ENCODE results near the gene ACTBL2. TPM values are rescaled to one million over a fixed set of nuclear protein-coding genes. Genes with fewer than 3 reads are reported as not detected.
"Not testable (repeated sequence)": the region's sequence is repeated elsewhere in the genome, so short reads cannot be mapped to it uniquely, and the experiment has no call there.

Gene ACTBL2
- total and polyA plus RNA-seq, 3 experiments from 2014 or later, result not detected

GRCh38 chr5:57460056-57460455, 22.6 kb downstream of the ACTBL2 start:
- H3K9me3 ChIP-seq (ENCODE audit: low read length); H3K4me1 ChIP-seq (ENCODE audit: insufficient read depth, low read length); H3K27me3 Mint-ChIP-seq; H3K9me3 Mint-ChIP-seq; H3K4me3 ChIP-seq (ENCODE audit: low read length); POLR2A ChIA-PET; H3K4me3 Mint-ChIP-seq; H3K27ac Mint-ChIP-seq; H3K4me1 Mint-ChIP-seq; H3K36me3 Mint-ChIP-seq; H3K36me3 ChIP-seq (ENCODE audit: insufficient read depth, low read length); DNase-seq; CTCF ChIA-PET; H3K27me3 ChIP-seq (ENCODE audit: insufficient read depth, low read length, poor library complexity, severe bottlenecking); H3K27ac ChIP-seq (ENCODE audit: low read depth, low read length): not testable (repeated sequence)

GRCh38 chr5:57458443-57458842, 24.2 kb downstream of the ACTBL2 start:
- Mint-ChIP-seq H3K4me3 (no peak overlapping the region), H3K27me3 (no peaks in the 10 kb centered on the region), H3K27ac (no peak overlapping the region), H3K9me3 (peaks cover 0 to 5% (median 0%) of the 10 kb centered on the region in 5 donors), H3K4me1 (no peaks in the 10 kb centered on the region), H3K36me3 (no peaks in the 10 kb centered on the region)
- H3K27ac ChIP-seq (ENCODE audit: low read depth, low read length), result no peak overlapping the region
- no peaks in the 10 kb centered on the region for H3K4me1 ChIP-seq (ENCODE audit: insufficient read depth, low read length)
- ChIA-PET POLR2A (no interaction called here), CTCF (no interaction called here)
- DNase-seq, result no peak
- no peaks in the 10 kb centered on the region for H3K36me3 ChIP-seq (ENCODE audit: insufficient read depth, low read length)
- no peak overlapping the region for H3K4me3 ChIP-seq (ENCODE audit: low read length)
- no peaks in the 10 kb centered on the region for H3K9me3 ChIP-seq (ENCODE audit: low read length)
- no peaks in the 10 kb centered on the region for H3K27me3 ChIP-seq (ENCODE audit: insufficient read depth, low read length, poor library complexity, severe bottlenecking)

- no peaks in the 10 kb centered on the region for H3K4me1 Mint-ChIP-seq
- H3K27ac Mint-ChIP-seq, result no peak overlapping the region
- no peaks in the 10 kb centered on the region for H3K36me3 Mint-ChIP-seq
- Histone ChIP-seq H3K4me3 (ENCODE audit: low read length) (no peak overlapping the region), H3K36me3 (ENCODE audit: insufficient read depth, low read length) (no peaks in the 10 kb centered on the region), H3K9me3 (ENCODE audit: low read length) (no peaks in the 10 kb centered on the region), H3K4me1 (ENCODE audit: insufficient read depth, low read length) (no peaks in the 10 kb centered on the region), H3K27me3 (ENCODE audit: insufficient read depth, low read length, poor library complexity, severe bottlenecking) (no peaks in the 10 kb centered on the region), H3K27ac (ENCODE audit: low read depth, low read length) (no peak overlapping the region)
- DNase-seq, result no peak
- ChIA-PET CTCF (no interaction called here), POLR2A (no interaction called here)
- H3K27me3 Mint-ChIP-seq, result peaks cover 0 to 2% of the 10 kb centered on the region in 2 donors
- H3K9me3 Mint-ChIP-seq, result peaks cover 0 to 5% (median 0%) of the 10 kb centered on the region in 5 donors
- H3K4me3 Mint-ChIP-seq, result no peak overlapping the region
These were observed 26.0 kb downstream of the ACTBL2 start for GRCh38 chr5:57456531-57457135.

GRCh38 chr5:57455511-57456455, 26.8 kb downstream of the ACTBL2 start:
- Mint-ChIP-seq H3K9me3 (peaks cover 0 to 2% (median 0%) of the 10 kb centered on the region in 5 donors), H3K27me3 (peaks cover under 1 to 3% of the 10 kb centered on the region in 2 donors)
- H3K27ac ChIP-seq (ENCODE audit: low read depth, low read length), result no peak overlapping the region

GRCh38 chr5:57454896-57455295, 27.7 kb downstream of the ACTBL2 start:
- H3K27ac ChIP-seq (ENCODE audit: low read depth, low read length), result no peak overlapping the region
- DNase-seq, result no peak
- peaks cover 5 to 9% of the 10 kb centered on the region in 2 donors for H3K27me3 Mint-ChIP-seq
- H3K36me3 Mint-ChIP-seq, result peaks cover 0 to 1% (median 0%) of the 10 kb centered on the region in 3 donors
- H3K4me1 Mint-ChIP-seq, result no peaks in the 10 kb centered on the region
- H3K27me3 ChIP-seq (ENCODE audit: insufficient read depth, low read length, poor library complexity, severe bottlenecking), result no peaks in the 10 kb centered on the region
- no peaks in the 10 kb centered on the region for H3K36me3 ChIP-seq (ENCODE audit: insufficient read depth, low read length)
- ChIA-PET POLR2A (no interaction called here), CTCF (no interaction called here)
- no peaks in the 10 kb centered on the region for H3K9me3 ChIP-seq (ENCODE audit: low read length)
- peaks cover 0 to 2% (median 0%) of the 10 kb centered on the region in 5 donors for H3K9me3 Mint-ChIP-seq
- H3K4me3 Mint-ChIP-seq, result no peak overlapping the region
- no peak overlapping the region for H3K4me3 ChIP-seq (ENCODE audit: low read length)
- no peak overlapping the region for H3K27ac Mint-ChIP-seq
- H3K4me1 ChIP-seq (ENCODE audit: insufficient read depth, low read length), result peaks cover 4% of the 10 kb centered on the region

More at GRCh38 chr5:57455511-57456455, 26.8 kb downstream of the ACTBL2 start:
- Histone ChIP-seq H3K27me3 (ENCODE audit: insufficient read depth, low read length, poor library complexity, severe bottlenecking) (no peaks in the 10 kb centered on the region), H3K36me3 (ENCODE audit: insufficient read depth, low read length) (no peaks in the 10 kb centered on the region), H3K4me3 (ENCODE audit: low read length) (no peak overlapping the region), H3K4me1 (ENCODE audit: insufficient read depth, low read length) (peaks cover 4% of the 10 kb centered on the region), H3K9me3 (ENCODE audit: low read length) (no peaks in the 10 kb centered on the region)
- ChIA-PET CTCF (no interaction called here), POLR2A (no interaction called here)
- H3K4me3 Mint-ChIP-seq, result no peak overlapping the region
- H3K27ac Mint-ChIP-seq, result no peak overlapping the region
- H3K4me1 Mint-ChIP-seq, result no peaks in the 10 kb centered on the region
- H3K36me3 Mint-ChIP-seq, result no peaks in the 10 kb centered on the region
- DNase-seq, result no peak

GRCh38 chr5:57453728-57454127, 28.9 kb downstream of the ACTBL2 start:
- CTCF ChIA-PET, result no interaction called here
- Histone ChIP-seq H3K27ac (ENCODE audit: low read depth, low read length) (no peak overlapping the region), H3K36me3 (ENCODE audit: insufficient read depth, low read length) (no peaks in the 10 kb centered on the region), H3K4me3 (ENCODE audit: low read length) (no peak overlapping the region), H3K9me3 (ENCODE audit: low read length) (no peaks in the 10 kb centered on the region), H3K4me1 (ENCODE audit: insufficient read depth, low read length) (peaks cover 4% of the 10 kb centered on the region), H3K27me3 (ENCODE audit: insufficient read depth, low read length, poor library complexity, severe bottlenecking) (no peaks in the 10 kb centered on the region)
- peaks cover 5 to 11% of the 10 kb centered on the region in 2 donors for H3K27me3 Mint-ChIP-seq
- H3K4me1 Mint-ChIP-seq, result no peaks in the 10 kb centered on the region
- POLR2A ChIA-PET, result no interaction called here
- peaks cover 0 to 3% (median 0%) of the 10 kb centered on the region in 5 donors for H3K9me3 Mint-ChIP-seq
- H3K36me3 Mint-ChIP-seq, result peaks cover 0 to 2% (median 0%) of the 10 kb centered on the region in 3 donors
- DNase-seq, result no peak
- no peak overlapping the region for H3K27ac Mint-ChIP-seq
- no peak overlapping the region for H3K4me3 Mint-ChIP-seq

- Histone ChIP-seq H3K27ac (ENCODE audit: low read depth, low read length) (no peak overlapping the region), H3K36me3 (ENCODE audit: insufficient read depth, low read length) (no peaks in the 10 kb centered on the region), H3K9me3 (ENCODE audit: low read length) (no peaks in the 10 kb centered on the region), H3K27me3 (ENCODE audit: insufficient read depth, low read length, poor library complexity, severe bottlenecking) (no peaks in the 10 kb centered on the region), H3K4me1 (ENCODE audit: insufficient read depth, low read length) (peaks cover 4% of the 10 kb centered on the region), H3K4me3 (ENCODE audit: low read length) (no peak overlapping the region)
- ChIA-PET CTCF (no interaction called here), POLR2A (no interaction called here)
- peaks cover 0 to 3% (median 0%) of the 10 kb centered on the region in 5 donors for H3K9me3 Mint-ChIP-seq
- H3K4me3 Mint-ChIP-seq, result no peak overlapping the region
- DNase-seq, result no peak
- peaks cover 0 to 2% (median 0%) of the 10 kb centered on the region in 3 donors for H3K36me3 Mint-ChIP-seq
- H3K27me3 Mint-ChIP-seq, result peaks cover 5 to 11% of the 10 kb centered on the region in 2 donors
- H3K27ac Mint-ChIP-seq, result no peak overlapping the region
- H3K4me1 Mint-ChIP-seq, result no peaks in the 10 kb centered on the region
These were observed 29.7 kb downstream of the ACTBL2 start for GRCh38 chr5:57452885-57453284.

All from CD8-positive, alpha-beta memory T cell (primary cell).